NCI-H226 (cell line): ENCODE data around the gene SPTLC3.

Source experiments
- DNase-seq: peaks from one replicate; pipeline ENCODE4 v3.0.0-alpha.2; 2015

Gene SPTLC3

DNA sequence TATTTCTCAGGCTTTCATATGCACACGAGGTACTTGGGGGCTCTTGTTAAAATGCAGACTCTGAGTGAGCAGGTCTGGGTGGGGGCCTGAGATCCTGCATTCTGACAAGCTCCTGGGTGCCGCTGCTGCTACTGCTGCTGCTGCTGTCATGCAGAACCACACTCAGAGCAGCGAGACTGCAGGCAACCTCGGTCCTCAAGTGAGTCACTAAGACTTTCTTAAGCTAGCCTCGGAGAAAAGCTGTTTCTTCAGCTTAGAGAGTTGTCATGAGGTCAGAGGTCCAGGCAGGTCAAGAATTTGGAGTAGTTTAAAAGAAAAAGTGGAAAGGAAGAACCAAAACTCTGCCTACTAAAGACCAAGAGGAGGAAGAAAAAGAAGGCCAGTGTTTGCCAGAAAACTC is 92.9 kb downstream of the SPTLC3 start:
- DNase-seq, result peak; percentile 36

DNA sequence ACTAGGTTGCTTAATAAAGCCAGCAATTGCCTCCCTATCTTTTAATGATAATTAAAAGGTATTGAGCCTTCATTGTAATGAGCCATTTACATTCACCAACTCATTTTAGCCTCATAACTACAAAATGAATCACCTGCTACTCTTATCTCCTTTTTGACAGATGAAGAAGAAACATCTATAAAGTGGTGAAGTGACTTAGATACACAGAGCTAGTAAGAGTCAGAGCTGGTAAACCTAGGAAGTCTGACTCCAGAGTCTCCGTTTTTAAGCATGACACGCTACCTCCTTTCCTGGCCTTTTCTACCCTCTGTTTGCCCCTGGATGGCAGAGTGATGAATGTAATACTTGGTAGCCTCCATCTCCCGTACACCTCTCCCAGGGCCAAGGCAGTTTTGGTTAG is 93.5 kb downstream of the SPTLC3 start:
- peak; percentile 61 for DNase-seq

DNA sequence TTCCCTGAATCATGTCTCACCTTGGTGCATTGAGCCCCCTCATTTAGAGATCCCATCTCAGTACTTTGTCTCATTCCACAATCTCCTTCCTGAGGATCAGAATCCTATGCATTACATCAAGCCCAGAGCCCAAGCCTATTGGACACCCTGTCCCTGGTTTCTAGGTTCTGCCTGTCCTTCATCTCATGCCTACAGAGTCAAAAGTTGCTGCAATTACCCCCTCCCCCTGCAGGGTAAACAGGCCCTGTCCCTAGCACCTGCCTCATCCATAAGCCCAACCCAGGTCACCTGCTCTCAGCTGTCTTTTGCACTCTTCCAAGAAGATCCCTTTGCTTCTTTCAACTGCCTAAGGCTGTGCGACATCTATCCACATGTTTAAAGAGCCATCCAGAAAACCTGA is 93.9 kb downstream of the SPTLC3 start:
- no peak for DNase-seq

DNA sequence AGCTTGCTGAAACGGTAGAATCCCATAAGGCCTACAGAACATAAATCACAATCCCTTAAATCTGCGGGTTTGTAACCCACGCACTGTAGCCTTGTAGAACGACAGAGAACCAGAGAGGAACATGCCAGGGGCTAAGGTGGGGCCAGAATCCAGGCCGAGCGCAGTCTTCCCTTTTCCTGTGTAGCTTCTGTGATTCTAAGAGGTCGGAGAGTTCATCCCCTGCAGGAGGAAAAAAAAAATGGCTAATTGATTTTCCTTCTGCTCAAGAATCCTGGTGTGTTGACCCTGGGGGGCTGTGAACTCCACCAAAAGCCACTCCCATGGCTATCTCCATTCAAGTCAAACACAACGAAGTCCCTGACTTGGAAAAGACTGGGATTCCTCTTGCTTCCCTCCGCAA is 96.3 kb downstream of the SPTLC3 start:
- DNase-seq, result no peak

DNA sequence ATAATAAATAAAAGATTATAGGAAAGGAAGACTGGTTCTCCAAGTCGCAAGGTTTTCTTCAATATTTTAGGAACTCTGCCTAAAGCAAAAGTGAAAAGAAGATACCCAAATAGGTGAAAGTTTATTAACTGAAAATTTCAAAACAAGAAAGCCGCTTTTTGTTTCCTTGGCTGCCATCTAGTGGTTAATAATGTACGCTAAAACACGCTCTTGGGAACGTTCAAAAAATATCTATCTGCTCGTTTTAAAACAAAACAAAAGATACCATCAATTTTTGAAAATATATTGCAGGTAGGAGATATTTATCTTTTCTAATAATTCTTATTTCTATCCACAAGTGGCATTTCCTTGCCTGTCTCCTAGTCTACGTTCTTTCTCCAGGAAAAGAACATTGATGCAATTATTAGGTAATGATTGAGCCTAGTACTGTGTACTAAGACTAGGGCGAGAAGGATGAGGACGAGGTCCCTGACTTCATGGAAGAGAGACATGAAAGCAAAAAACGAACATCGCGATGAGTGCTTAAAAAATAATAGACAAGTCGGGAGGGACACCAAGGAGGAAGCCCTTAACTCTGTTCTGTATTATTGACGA is 97.2 kb downstream of the SPTLC3 start:
- no peak for DNase-seq

DNA sequence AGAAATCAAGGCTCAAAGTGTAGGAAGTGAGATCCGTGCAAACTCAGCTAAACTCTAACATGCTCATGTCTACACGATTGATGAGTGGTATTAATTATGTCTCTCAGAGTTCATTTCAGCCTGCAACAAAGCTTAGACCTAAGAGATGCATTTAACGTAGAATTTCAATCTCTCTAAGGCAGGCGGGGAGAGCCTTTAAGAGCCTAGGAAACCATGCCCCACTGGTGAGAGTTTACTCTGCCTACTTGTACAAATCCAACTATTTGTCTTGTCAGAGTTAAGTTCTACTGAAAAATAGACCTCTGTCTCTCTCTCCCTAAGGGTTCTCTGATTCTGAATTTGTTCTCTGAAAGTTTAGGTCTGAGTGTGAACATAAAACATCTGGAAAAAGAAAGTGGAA is 100.9 kb downstream of the SPTLC3 start:
- no peak for DNase-seq

DNA sequence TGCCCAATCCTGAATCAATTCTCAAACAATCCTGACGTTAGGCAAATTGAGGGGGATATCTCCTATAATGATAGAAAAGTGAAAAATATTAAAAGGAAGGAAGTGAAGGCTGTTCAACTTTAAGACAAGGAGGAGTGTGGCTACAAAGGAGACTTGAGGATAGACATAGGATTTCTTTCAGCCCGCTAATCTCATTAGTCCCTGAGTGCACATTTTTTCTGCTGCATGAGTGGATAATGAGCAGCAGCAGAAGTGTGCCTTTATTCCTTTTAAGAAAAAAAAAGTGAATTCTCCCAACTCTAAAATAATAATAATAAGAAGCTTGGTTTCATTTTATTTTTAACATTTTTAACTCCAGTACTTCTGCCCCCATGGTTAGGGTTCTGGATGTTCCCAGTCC is 102.0 kb downstream of the SPTLC3 start:
- no peak for DNase-seq

DNA sequence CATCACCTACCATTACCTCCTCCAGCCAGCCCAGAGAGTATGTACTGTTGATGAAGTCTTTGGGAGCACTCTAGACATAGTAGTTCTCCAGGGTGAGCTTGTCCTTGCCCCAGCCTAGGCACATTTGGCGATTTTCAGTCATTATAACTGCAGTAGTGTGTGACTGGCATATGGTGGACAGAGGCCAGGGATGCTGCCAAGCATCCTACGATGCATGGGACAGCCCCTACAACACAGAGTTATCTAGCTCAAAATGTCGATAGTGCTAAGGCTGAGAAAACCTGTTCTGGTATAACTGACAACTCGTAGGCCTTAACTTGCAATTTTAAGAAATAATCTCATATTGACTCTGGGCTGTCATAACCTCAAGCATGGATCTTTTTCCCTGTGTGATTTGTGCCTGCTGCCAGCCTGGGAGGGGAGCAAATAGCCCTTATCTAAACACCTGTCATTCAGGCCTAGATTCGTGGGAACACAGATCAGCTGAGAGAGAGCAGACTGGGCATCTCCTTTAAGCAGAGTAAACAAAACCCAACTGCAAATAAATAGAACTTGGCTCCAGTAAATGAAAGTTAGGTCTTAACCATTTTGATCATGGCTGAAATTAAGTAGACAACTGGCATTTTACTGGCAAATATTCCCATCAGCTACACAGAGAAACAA is 102.6 kb downstream of the SPTLC3 start:
- no peak for DNase-seq

DNA sequence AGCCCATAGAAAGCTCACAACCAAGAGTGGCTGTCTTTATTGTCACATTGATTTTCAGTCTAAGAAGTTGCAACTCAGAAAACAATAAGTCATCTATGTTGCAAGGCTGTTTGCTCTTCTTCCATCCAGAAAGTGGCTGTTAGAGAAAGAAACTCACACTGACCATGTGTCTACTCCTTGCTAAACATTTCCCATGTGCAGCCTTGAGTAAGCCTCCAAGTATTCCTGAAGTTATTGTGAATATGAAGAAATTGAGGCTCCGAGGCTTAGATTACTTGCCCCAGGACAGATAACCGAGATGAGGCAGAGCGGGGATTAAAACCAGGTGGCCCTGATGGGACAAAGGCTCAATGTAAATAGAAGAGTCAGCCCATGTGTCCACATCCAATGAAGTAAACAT is 105.0 kb downstream of the SPTLC3 start:
- no peak for DNase-seq

DNA sequence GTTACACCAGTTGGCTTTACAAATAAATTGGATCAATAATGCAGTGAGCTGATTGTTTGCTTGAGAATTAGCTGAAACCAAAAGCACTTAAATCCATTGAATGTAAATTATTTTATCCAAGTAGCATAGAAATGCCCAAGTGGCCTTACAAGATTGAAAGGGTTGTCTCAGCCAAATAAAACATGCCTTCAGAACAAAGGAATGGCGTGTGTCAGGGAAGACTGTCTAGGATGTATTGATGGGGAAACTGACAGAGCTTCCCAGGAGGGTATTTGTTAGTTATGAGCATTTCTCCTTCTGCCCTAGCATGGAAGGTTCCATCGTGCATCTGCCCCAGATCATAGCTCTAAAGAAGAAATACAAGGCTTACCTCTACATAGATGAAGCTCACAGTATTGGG is 108.4 kb downstream of the SPTLC3 start:
- no peak for DNase-seq

DNA sequence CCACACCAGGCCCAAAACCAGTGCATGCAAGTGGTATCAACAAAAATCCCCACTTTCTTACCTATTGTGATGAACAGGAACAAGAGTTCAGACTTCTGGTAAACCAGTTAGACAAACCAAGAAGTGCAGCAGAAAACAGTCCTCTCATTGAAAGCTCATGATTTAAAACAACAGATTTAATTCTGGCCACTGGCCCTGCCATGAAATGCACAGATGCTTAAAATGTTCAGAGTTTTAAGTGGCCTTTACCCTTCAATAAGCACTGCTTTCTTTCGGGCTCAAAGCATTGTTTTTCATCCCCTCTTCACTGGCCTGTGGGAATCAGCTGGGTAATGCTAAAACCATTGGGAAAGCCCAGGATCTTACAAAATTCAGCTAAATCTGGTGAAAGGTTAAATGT is 109.9 kb downstream of the SPTLC3 start:
- no peak for DNase-seq

DNA sequence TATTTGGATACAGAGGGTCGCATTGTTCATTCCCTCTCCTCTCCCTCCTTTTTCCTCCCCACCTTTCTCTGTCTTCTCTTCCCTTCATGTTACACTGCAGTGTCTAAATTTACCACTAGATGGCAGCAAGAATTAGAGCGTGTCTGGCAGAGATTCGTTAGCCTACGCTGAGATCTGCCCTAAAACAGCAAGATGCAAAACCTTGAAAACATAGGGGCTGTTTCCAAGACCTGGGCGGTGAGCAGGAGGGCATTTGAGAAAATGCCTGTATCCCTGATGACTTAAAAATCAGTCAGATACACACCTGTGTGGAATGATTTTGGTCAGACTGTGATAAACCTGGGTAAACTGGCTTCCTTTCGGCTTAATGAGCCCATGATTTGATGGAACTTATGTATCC is 110.8 kb downstream of the SPTLC3 start:
- no peak for DNase-seq

DNA sequence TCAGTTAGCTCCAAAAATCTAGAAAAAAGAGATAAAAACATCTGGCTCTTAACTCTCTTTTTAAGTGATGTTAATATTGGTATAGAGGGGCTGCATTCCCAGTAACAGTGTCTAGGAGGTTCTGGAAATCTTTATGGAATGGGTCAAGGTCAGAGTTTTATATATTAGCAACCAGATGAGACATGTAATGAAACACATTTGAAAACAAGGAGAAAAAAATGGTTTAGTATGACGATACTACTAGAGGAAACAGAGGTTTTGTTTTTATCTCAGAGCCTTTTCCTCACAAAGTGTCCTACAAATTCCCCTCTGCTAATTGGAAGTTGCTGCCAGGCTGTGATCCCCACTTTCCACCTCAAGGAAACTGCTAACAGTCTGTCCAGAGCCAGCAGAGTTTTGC is 111.7 kb downstream of the SPTLC3 start:
- DNase-seq, result no peak

DNA sequence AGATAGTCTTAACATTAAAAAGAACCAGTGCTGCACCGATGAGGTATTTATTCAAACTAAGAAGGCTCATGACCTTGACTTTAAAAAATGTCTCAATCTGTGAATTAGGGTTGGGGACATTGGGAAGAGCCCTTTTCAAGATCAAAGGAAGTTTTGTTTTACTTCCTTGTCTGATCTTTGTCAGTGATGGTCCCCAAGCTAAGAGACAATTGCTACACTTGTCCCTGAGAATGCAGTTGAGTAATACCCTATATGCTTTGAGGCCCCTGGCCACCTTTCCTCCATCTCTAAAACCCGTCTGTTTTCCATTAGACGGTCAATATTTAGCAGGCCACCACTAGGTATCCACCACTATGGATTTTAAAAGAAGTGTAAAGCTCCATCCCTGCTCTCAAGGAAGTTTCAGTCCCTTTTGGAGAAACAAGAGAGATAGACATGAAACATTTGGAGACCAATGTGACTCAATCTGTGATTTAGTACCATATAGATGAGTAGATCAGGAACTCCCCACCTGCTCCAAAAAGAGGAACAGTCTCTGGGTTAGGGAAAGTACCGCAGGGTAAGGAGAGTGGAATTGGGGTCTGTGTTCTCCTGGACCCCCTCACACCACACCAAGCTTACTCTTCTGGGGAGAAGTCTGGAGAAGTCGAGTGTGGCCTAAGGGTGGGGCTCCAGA is 113.2 kb downstream of the SPTLC3 start:
- no peak for DNase-seq

DNA sequence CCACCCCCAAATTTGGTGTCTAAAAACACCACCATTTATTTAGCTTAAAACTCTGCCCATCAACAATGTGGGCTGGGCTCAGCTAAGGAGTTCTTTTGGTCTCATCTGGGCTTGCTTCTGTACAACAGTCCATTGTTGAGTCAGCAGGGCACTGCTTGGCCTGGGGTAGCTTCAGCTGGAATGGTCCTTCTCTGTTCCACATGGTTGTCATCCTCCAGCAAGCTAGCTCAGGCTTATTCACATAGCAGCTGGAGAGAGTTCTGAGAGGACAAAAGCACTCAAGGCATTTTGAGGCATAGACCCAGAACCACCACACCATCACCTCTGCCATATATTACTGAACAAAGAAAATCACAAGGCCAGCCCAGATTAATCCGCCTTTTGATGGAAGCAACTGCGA is 116.7 kb downstream of the SPTLC3 start:
- DNase-seq, result no peak

DNA sequence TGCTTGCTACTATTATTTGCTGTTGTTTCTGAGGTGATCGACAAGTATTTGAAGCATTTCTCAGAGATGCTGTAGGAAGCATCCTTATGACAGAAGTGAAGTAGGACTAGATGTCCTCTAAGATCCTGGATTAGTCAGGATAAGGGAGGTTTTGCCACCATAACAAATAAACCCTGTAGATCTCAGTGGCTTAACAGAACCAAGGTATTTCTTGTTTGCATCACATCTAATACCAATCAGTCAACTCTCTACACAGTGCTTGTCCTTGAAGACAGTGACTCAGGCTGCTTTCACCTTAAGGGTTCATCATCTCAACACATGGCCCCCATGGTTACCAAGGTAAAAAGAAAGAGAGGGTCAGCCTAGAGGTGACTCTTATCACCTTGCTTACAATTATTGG is 119.4 kb downstream of the SPTLC3 start:
- no peak for DNase-seq

DNA sequence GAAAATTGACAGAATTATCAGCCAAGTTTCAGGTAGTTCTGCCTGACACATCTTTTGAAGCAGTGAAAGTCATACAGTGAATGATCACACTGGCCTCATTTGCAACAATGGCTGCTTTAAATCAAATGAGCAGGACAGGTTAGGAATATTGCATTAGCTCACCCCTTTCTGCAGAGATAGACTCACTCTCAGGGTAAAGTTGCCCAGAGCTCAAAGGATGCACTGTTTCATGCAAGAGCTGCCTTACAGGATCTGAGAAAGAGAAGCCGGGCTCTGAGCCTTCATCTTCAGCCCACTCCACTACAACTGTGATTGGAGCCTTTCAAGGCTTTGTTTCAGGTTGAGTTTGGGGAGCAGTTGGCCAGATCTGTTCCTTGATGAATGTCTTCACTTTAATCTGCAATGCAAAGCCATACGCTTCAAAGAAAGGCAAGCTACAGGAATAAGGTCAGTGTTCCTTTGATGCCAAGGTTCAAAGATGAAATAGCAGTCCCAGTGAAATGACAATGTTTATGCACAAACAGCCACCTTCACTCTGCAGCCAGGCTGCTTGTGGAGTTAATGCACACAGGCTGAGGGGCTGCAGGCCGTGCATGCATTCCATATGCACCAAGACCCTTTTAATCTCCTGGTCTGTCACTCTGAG is 121.4 kb downstream of the SPTLC3 start:
- no peak for DNase-seq

DNA sequence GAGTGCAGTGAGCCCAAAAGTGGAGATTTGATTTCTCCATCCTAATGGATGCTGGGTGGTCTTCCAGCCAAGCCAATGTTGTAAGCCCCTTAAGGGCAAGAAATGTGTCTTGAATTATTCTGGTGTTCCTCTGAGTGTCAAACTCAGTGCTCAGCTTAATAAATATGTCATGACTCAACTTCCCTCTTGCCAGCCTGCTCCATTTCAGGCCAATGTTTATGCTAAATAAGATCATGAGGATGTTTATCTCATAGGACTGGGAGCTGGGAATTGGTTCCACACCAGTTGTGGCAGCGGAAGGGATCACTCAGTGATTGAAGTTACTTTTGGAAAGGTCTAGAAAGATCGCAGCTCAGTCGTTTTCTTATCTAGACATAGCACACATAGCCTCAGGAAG is 121.9 kb downstream of the SPTLC3 start:
- no peak for DNase-seq

DNA sequence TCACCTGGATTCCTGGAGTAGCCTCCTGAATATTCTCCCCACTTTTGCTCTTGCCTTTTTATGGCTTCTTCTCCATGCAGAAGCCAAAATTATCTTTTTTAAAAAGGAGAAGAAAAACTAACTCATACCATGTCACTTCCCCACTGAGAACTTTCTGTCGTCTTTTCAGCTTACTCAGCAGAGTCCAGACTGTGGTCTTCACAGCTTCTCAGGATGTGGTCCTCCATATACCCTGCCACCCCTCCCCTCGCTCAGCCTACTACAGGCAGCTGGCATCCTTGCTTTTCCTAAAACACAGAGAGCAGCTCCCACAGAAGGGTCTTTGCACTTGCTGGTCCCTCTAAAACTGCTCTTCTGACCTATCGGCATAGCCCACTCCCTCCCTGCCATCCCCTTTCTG is 122.9 kb downstream of the SPTLC3 start:
- DNase-seq, result no peak

DNA sequence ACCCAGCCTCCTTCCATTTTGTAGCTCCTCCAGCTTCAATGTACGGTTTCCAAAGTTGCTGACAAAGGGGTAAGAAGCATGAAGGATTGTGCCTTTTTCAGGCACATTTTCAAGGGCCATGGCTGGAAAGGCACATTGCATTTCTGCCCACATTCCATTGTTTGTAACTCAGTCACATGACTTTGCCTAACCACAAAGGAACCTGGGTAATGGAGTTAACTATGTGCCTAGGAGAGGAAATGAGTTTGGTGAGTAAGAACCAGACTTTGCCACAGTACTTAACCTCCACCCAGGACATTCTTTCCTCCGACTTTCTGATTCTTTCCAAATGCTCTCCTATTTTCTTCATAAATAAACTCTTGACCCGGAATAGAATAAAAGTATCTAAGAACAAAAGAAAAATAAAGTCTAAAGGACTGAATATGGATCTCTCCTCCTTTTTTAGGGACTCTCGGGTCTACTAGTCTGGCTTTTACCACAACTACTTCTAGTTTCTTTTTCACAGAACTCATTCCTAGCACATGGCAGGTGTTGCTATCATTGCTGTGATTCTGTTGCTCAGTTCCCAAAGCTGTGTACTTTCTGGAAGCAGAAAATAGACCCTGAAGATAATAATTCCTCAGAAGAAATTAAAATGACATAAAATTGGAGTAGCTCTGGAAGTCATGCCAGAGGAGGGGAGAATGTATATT is 130.8 kb downstream of the SPTLC3 start:
- no peak for DNase-seq

DNA sequence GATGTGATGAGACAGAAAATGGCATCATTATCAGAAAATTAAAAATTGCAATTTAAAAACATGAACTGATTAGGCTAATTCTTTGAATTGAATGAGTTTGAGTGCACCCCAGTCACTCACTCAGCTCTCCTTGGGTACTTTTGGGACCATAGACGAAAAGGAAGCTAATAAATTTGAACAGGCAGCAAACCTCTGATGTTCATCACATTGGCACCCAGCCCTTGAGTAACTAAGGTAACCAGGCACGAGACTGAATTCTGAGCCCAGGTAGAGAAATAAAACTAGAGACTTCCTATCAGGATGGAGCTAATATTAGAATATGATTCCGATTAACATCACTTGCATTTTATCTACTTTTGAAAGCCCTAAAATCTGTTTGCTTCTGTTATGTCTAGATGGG is 131.4 kb downstream of the SPTLC3 start:
- no peak for DNase-seq

DNA sequence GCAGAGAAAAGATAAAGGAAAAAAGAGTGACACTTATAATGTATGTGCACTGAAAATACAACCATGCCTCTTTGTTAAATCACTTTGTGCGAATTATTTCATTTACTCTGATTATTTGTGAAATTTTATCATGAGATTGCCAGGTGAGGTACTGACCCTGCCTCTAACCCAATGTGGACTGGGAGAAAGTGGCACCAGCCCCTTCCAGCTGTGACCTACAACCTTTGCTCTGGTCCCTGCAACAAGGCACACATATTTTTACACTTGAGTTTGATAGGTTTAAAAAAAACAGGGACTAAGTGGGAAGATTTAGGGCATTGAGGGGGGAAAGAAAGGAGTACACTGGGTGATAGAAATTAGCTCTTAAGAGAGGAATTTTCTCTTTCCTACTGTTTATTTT is 132.0 kb downstream of the SPTLC3 start:
- no peak for DNase-seq

DNA sequence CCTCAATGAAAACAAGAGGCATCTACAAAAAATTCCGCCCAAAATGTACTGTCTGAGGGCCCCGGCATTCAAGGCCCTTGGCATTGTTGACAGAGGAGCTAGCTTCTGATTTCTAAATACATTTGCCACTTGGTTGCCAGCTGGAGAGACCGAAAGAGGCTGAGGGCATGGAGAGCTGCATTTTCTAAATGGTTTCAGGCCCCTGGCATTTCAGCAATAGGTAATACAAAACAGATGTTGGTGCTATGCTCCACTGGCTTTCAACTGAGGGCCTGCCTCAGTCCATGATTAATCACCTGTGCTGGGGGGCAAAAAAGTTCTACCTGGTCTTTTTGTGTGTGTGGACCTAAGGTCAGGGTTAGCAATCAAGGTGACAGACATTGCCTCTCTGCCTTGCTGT is 132.8 kb downstream of the SPTLC3 start:
- DNase-seq, result no peak

DNA sequence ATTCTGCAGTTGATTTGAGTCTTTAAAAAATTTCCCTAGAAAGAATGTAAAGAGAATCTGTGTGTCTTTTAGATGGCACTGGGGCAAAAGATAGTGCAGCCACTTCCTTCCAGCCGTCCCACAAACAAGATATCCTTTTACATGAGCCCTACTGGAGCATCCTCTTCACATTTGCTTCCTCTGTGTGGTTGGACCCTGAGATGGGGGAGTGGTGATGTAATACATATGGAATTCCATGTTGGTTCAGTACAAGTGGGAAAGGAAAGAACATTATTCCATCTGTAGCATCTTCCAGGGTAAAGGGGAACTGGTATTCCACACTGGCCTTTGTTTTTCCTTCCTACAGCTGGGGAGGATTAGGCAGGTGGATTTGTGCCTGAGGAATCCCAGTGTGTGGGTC is 133.4 kb downstream of the SPTLC3 start:
- peak; percentile 23 for DNase-seq
